MM.1S (cell line): Measurements from ENCODE around the gene ATP10D.

ENCODE experiments used
- DNase-seq: peaks from one replicate; pipeline ENCODE4 v3.0.0-alpha.2; 2015
- H2AFZ ChIP-seq: fragments of 300-600 bp; sonication (generic); 2 replicates; pipeline ENCODE4 v1.6.0; 2016; ENCODE audit warnings: antibody characterized with exemption, low read length
- H3F3A ChIP-seq: fragments of 300-600 bp; sonication (generic); 2 replicates; pipeline ENCODE4 v1.6.1; 2016; ENCODE audit warnings: mild to moderate bottlenecking, antibody characterized with exemption, low read length, moderate library complexity, mixed read lengths; ENCODE audit not compliant: insufficient read depth
- H3K27ac ChIP-seq: fragments of 300-600 bp; sonication (generic); 2 replicates; pipeline ENCODE4 v1.5.1; 2016; ENCODE audit warnings: mild to moderate bottlenecking, low read length
- H3K27me3 ChIP-seq: fragments of 300-600 bp; sonication (generic); replicated peaks from 2 replicates; pipeline ENCODE4 v1.6.0; 2016; ENCODE audit warnings: low read length; ENCODE audit not compliant: insufficient read depth
- H3K36me3 ChIP-seq: fragments of 300-600 bp; sonication (generic); replicated peaks from 2 replicates; pipeline ENCODE4 v1.6.1; 2016; ENCODE audit warnings: mild to moderate bottlenecking, low read length, mixed read lengths; ENCODE audit not compliant: insufficient read depth
- H3K4me1 ChIP-seq: fragments of 300-600 bp; sonication (generic); 2 replicates; pipeline ENCODE4 v1.6.1; 2016; ENCODE audit warnings: low read length, mixed read lengths
- H3K4me2 ChIP-seq: fragments of 300-600 bp; sonication (generic); 2 replicates; pipeline ENCODE4 v1.6.0; 2016; ENCODE audit warnings: low read depth, low read length
- H3K4me3 ChIP-seq: fragments of 300-600 bp; sonication (generic); 2 replicates; pipeline ENCODE4 v1.5.1; 2016; ENCODE audit warnings: low read length, mixed read lengths
- H3K79me2 ChIP-seq: fragments of 300-600 bp; sonication (generic); 2 replicates; pipeline ENCODE4 v1.6.1; 2016; ENCODE audit warnings: mixed run types, low read length, mixed read lengths
- H3K9ac ChIP-seq: fragments of 300-600 bp; sonication (generic); 2 replicates; pipeline ENCODE4 v1.6.1; 2016; ENCODE audit warnings: low read length, mixed read lengths
- H3K9me2 ChIP-seq: fragments of 300-600 bp; sonication (generic); replicated peaks from 2 replicates; pipeline ENCODE4 v1.6.1; 2016; ENCODE audit warnings: mild to moderate bottlenecking, low read length, mixed read lengths; ENCODE audit not compliant: insufficient read depth
- H3K9me3 ChIP-seq: fragments of 300-600 bp; sonication (generic); replicated peaks from 2 replicates; pipeline ENCODE4 v1.6.1; 2016; ENCODE audit warnings: mild to moderate bottlenecking, low read length, mixed read lengths; ENCODE audit not compliant: insufficient read depth
- H4K20me1 ChIP-seq: fragments of 300-600 bp; sonication (generic); 2 replicates; pipeline ENCODE4 v1.6.1; 2016; ENCODE audit warnings: mild to moderate bottlenecking, low read length, moderate library complexity, mixed read lengths; ENCODE audit not compliant: insufficient read depth
- CTCF ChIP-seq: fragments of 300-600 bp; sonication (generic); IDR thresholded peaks from 2 replicates; pipeline ENCODE4 v1.5.1; 2016; ENCODE audit warnings: antibody characterized with exemption, low read length, mixed read lengths
- EZH2 ChIP-seq: fragments of 300-600 bp; sonication (generic); optimal IDR thresholded peaks from 2 replicates; pipeline ENCODE3; 2017; ENCODE audit warnings: low read depth, mild to moderate bottlenecking, antibody characterized with exemption, low read length, mixed read lengths
- EZH2phosphoT487 ChIP-seq: fragments of 300-600 bp; sonication (generic); IDR thresholded peaks from 2 replicates; pipeline ENCODE4 v1.6.1; 2018; ENCODE audit warnings: antibody characterized with exemption, low read length

Gene ATP10D

GRCh38 chr4:47557255-47557654 is 72.2 kb downstream of the ATP10D start:
- H3K9ac ChIP-seq, result no peak overlapping the region
- no peaks in the 10 kb centered on the region for H3K4me1 ChIP-seq
- no peak overlapping the region for H3K4me2 ChIP-seq
- no peaks in the 10 kb centered on the region for H4K20me1 ChIP-seq
- H3K27me3 ChIP-seq, result no peaks in the 10 kb centered on the region
- no peaks in the 10 kb centered on the region for H3K9me3 ChIP-seq
- no peaks in the 10 kb centered on the region for H3K36me3 ChIP-seq
- no peak overlapping the region for H3K27ac ChIP-seq
- TF ChIP-seq EZH2, result no peak
- TF ChIP-seq EZH2phosphoT487, result no peak
- TF ChIP-seq CTCF, result no peak
- no peaks in the 10 kb centered on the region for H3K79me2 ChIP-seq
- H3K9me2 ChIP-seq, result no peaks in the 10 kb centered on the region
- H2AFZ ChIP-seq, result no peak overlapping the region
- no peak overlapping the region for H3K4me3 ChIP-seq
- H3F3A ChIP-seq, result no peaks in the 10 kb centered on the region
- no peak for DNase-seq

GRCh38 chr4:47560682-47561081 is 75.6 kb downstream of the ATP10D start:
- no peak overlapping the region for H2AFZ ChIP-seq
- no peak for DNase-seq
- no peak overlapping the region for H3K4me3 ChIP-seq
- no peaks in the 10 kb centered on the region for H3K9me3 ChIP-seq
- no peak overlapping the region for H3K9ac ChIP-seq
- no peaks in the 10 kb centered on the region for H3K27me3 ChIP-seq
- no peaks in the 10 kb centered on the region for H3K79me2 ChIP-seq
- no peaks in the 10 kb centered on the region for H3K36me3 ChIP-seq
- no peak overlapping the region for H3K4me2 ChIP-seq
- H3K27ac ChIP-seq, result no peak overlapping the region
- TF ChIP-seq CTCF (no peak), EZH2 (no peak), EZH2phosphoT487 (no peak)
- no peaks in the 10 kb centered on the region for H3K4me1 ChIP-seq
- no peaks in the 10 kb centered on the region for H3F3A ChIP-seq
- H4K20me1 ChIP-seq, result no peaks in the 10 kb centered on the region
- H3K9me2 ChIP-seq, result no peaks in the 10 kb centered on the region

- H3K36me3 ChIP-seq, result no peaks in the 10 kb centered on the region
- H3K27ac ChIP-seq, result no peak overlapping the region
- no peaks in the 10 kb centered on the region for H4K20me1 ChIP-seq
- H3K79me2 ChIP-seq, result no peaks in the 10 kb centered on the region
- H3K9me3 ChIP-seq, result no peaks in the 10 kb centered on the region
- no peak overlapping the region for H3K4me2 ChIP-seq
- no peak for DNase-seq
- no peaks in the 10 kb centered on the region for H3K27me3 ChIP-seq
- H3F3A ChIP-seq, result no peaks in the 10 kb centered on the region
- H3K9me2 ChIP-seq, result no peaks in the 10 kb centered on the region
- no peak overlapping the region for H2AFZ ChIP-seq
- TF ChIP-seq EZH2phosphoT487, result no peak
- no peak for TF ChIP-seq EZH2
- TF ChIP-seq CTCF, result no peak
- H3K9ac ChIP-seq, result no peak overlapping the region
- no peaks in the 10 kb centered on the region for H3K4me1 ChIP-seq
- no peak overlapping the region for H3K4me3 ChIP-seq
Measured at GRCh38 chr4:47561331-47561730, 76.3 kb downstream of the ATP10D start.
